Vagina (tissue), 2 donors: Measurements from ENCODE around the gene ARPC4.

ENCODE experiments used
- CTCF ChIP-seq, 3 experiments: fragments of 450-650 bp in 2 of 3; fragments of 200-600 bp in 1 of 3; sonication (generic) in 1 of 3; IDR thresholded peaks; one replicate each; pipeline ENCODE4 v1.5.1; 2017 to 2019; ENCODE audit warnings: antibody characterized with exemption in 3 of 3, mild to moderate bottlenecking in 2 of 3, moderate library complexity in 2 of 3
- POLR2A ChIP-seq, 2 donors: fragments of 450-650 bp; IDR thresholded peaks; one replicate each; pipeline ENCODE4 v1.6.1; 2017; ENCODE audit warnings: antibody characterized with exemption in 2 of 2, mild to moderate bottlenecking in 2 of 2, moderate library complexity in 2 of 2
- POLR2AphosphoS5 ChIP-seq, 2 donors: sonication (generic); formaldehyde crosslinking; IDR thresholded peaks; one replicate each; pipeline ENCODE4 v1.9.0; 2017; ENCODE audit warnings: antibody characterized with exemption in 2 of 2, mild to moderate bottlenecking in 2 of 2, low read depth in 1 of 2; ENCODE audit not compliant: insufficient read depth in 1 of 2

- no peak for TF ChIP-seq POLR2A (IDR thresholded peaks at IDR 0.05)
- TF ChIP-seq CTCF (IDR thresholded peaks at IDR 0.05) = no peak
- TF ChIP-seq POLR2AphosphoS5 (IDR thresholded peaks at IDR 0.05; ENCODE audit: insufficient read depth in 1 of 2, low read depth in 1 of 2) = no peak
Measured at GRCh38 chr3:9747267-9747666, 45.6 kb upstream of the ARPC4 start.
